Chondrocyte (in vitro differentiated cells): ENCODE results near the gene CRAT. TPM values are rescaled to one million over a fixed set of nuclear protein-coding genes. Genes with fewer than 3 reads are reported as not detected.

ENCODE experiments used
- DNase-seq: peaks from one replicate; pipeline ENCODE4 v3.0.0; 2021; ENCODE audit warnings: mixed read lengths, low spot score
- H3K27ac Mint-ChIP-seq: one replicate; pipeline ENCODE4 v1.8.0; 2021; ENCODE audit warnings: mild to moderate bottlenecking, moderate library complexity, mixed read lengths; ENCODE audit not compliant: unreplicated experiment
- H3K27me3 Mint-ChIP-seq: 2 replicates; pipeline ENCODE4 v1.8.0; 2021; ENCODE audit warnings: low read depth, mixed read lengths
- H3K36me3 Mint-ChIP-seq: 2 replicates; pipeline ENCODE4 v1.8.0; 2021; ENCODE audit warnings: low read depth, mixed read lengths
- H3K4me1 Mint-ChIP-seq: 2 replicates; pipeline ENCODE4 v1.8.0; 2021; ENCODE audit warnings: low read depth, mild to moderate bottlenecking, mixed read lengths
- H3K4me3 Mint-ChIP-seq: one replicate; pipeline ENCODE4 v1.8.0; 2021; ENCODE audit warnings: mild to moderate bottlenecking, moderate library complexity, mixed read lengths; ENCODE audit not compliant: unreplicated experiment
- H3K9me3 Mint-ChIP-seq: 2 replicates; pipeline ENCODE4 v1.8.0; 2021; ENCODE audit warnings: low read depth, mixed read lengths
- total RNA-seq: library from RNA; stranded (reverse); gene quantifications from 3 replicates; pipeline ENCODE4 v1.2.1, GENCODE V29; 2021
- TF ChIP-seq, protein P1 (sequence below): fragments of 200-600 bp; sonication (generic); IDR thresholded peaks from 2 replicates; pipeline ENCODE4 v1.5.0; 2021; ENCODE audit warnings: antibody characterized with exemption, mild to moderate bottlenecking, moderate library complexity

The CRAT gene
- total RNA-seq, 1 donor from 2014 or later, result 49.0 TPM

GRCh38 chr9:129150122-129150521, 39.5 kb upstream of the CRAT start:
- no peak overlapping the region for H3K4me3 Mint-ChIP-seq
- no peak overlapping the region for H3K27ac Mint-ChIP-seq
- peaks cover 10% of the 10 kb centered on the region for H3K36me3 Mint-ChIP-seq

GRCh38 chr9:129149442-129149841, 38.8 kb upstream of the CRAT start:
- Mint-ChIP-seq H3K27ac (no peak overlapping the region), H3K36me3 (peaks cover 10% of the 10 kb centered on the region), H3K27me3 (no peaks in the 10 kb centered on the region), H3K4me1 (peaks cover 28% of the 10 kb centered on the region), H3K4me3 (no peak overlapping the region), H3K9me3 (no peaks in the 10 kb centered on the region)
- TF ChIP-seq, protein P1, sequence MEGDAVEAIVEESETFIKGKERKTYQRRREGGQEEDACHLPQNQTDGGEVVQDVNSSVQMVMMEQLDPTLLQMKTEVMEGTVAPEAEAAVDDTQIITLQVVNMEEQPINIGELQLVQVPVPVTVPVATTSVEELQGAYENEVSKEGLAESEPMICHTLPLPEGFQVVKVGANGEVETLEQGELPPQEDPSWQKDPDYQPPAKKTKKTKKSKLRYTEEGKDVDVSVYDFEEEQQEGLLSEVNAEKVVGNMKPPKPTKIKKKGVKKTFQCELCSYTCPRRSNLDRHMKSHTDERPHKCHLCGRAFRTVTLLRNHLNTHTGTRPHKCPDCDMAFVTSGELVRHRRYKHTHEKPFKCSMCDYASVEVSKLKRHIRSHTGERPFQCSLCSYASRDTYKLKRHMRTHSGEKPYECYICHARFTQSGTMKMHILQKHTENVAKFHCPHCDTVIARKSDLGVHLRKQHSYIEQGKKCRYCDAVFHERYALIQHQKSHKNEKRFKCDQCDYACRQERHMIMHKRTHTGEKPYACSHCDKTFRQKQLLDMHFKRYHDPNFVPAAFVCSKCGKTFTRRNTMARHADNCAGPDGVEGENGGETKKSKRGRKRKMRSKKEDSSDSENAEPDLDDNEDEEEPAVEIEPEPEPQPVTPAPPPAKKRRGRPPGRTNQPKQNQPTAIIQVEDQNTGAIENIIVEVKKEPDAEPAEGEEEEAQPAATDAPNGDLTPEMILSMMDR, result no peak
- no peak for DNase-seq

More at GRCh38 chr9:129150122-129150521, 39.5 kb upstream of the CRAT start:
- Mint-ChIP-seq H3K27me3 (no peaks in the 10 kb centered on the region), H3K9me3 (no peaks in the 10 kb centered on the region), H3K4me1 (peaks cover 24% of the 10 kb centered on the region)
- no peak for DNase-seq
- TF ChIP-seq, protein P1, result no peak

DNA sequence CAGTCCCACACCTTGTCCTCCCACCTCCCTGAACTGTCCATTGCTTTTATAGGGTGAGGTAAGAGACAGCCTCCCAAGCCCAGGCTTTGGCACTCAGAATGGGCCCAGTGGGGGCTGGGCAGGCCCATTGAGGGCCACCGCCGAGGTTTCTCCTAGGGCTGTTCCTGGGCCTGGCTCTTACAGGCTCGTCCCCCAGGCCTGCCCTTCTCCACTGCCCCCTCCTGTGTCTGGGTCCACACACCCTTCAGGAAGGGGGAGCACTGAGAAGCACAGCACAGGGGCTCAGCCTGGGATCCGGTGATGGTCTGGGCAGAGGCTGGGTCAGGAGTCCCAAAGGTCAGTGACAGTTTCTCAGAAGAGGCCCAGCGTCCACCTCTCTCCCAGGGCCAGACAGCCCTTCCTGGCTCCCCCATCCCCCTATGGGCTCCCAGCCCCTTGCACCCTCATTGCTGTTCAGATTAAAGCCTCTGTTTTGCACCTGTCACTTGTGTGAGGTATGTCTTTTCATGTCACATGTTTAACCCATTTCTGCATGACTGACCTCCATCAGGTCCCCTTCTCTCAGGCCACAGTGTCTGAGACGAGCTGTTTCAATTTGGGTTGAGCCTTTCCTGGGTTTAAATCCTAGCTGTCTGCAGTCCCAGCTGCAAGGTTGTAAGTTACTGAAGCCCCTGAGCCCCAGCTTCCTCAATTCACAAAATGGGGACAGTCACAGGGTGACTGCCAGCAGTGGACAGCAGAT, 38.0 kb upstream of the CRAT start:
- TF ChIP-seq, protein P1, result no peak
- H3K27ac Mint-ChIP-seq, result peak overlapping the region; percentile 45
- no peak overlapping the region for H3K4me3 Mint-ChIP-seq
- H3K4me1 Mint-ChIP-seq, result peaks cover 34% of the 10 kb centered on the region
- DNase-seq, result no peak
- H3K9me3 Mint-ChIP-seq, result no peaks in the 10 kb centered on the region
- H3K27me3 Mint-ChIP-seq, result no peaks in the 10 kb centered on the region
- H3K36me3 Mint-ChIP-seq, result peaks cover 13% of the 10 kb centered on the region

- Mint-ChIP-seq H3K9me3 (no peaks in the 10 kb centered on the region), H3K27me3 (no peaks in the 10 kb centered on the region), H3K36me3 (peaks cover 13% of the 10 kb centered on the region), H3K4me1 (peaks cover 55% of the 10 kb centered on the region), H3K4me3 (no peak overlapping the region), H3K27ac (peak overlapping the region; percentile 92)
- TF ChIP-seq, protein P1, result no peak
- no peak for DNase-seq
These were observed 35.9 kb upstream of the CRAT start for GRCh38 chr9:129146441-129146941.

DNA sequence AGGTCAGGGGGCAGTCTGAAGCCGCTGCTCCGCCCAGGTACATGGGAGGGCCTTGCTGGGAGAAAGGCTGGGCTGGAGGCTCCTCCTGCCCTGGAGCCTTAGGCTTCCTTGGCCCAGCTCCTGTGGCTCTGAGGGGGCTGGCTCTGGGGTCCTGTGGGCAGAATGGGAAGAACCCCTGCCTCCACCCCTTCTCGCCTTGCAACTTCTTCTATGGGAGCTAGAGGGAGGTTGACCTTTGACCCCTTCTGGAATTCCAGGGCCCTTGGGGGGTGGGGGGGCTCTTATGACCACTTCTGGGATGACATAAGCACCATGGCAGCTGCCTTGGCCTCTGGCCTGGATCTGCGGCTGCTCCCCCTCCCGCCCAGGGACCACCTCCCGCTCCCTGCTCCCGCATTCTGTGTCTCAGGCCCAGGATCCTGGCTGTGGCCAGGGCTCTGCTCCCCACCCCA, 35.3 kb upstream of the CRAT start:
- no peak for DNase-seq
- Mint-ChIP-seq H3K27ac (peak overlapping the region; percentile 92), H3K9me3 (no peaks in the 10 kb centered on the region), H3K4me3 (no peak overlapping the region), H3K27me3 (no peaks in the 10 kb centered on the region), H3K36me3 (peaks cover 10% of the 10 kb centered on the region), H3K4me1 (peaks cover 61% of the 10 kb centered on the region)
- TF ChIP-seq, protein P1, result no peak
